Type B pancreatic cell (in vitro differentiated cells): ENCODE data around the gene ARHGEF37. TPM values are rescaled to one million over a fixed set of nuclear protein-coding genes. Genes with fewer than 3 reads are reported as not detected.
"Not testable (repeated sequence)": the region's sequence is repeated elsewhere in the genome, so short reads cannot be mapped to it uniquely, and the experiment has no call there.

Source experiments
- DNase-seq: peaks from one replicate; pipeline ENCODE4 v3.0.0; 2021; ENCODE audit warnings: mixed read lengths; ENCODE audit not compliant: unreplicated experiment; ENCODE audit errors: extremely low spot score
- H3K27ac Mint-ChIP-seq: 2 replicates; pipeline ENCODE4 v1.8.0; 2021; ENCODE audit warnings: mild to moderate bottlenecking, mixed read lengths
- H3K27me3 Mint-ChIP-seq: 2 replicates; pipeline ENCODE4 v1.8.0; 2021; ENCODE audit warnings: mixed read lengths
- H3K36me3 Mint-ChIP-seq: 2 replicates; pipeline ENCODE4 v1.8.0; 2021; ENCODE audit warnings: mixed read lengths
- H3K4me1 Mint-ChIP-seq: one replicate; pipeline ENCODE4 v1.8.0; 2021; ENCODE audit warnings: mixed read lengths; ENCODE audit not compliant: unreplicated experiment
- H3K4me3 Mint-ChIP-seq: 2 replicates; pipeline ENCODE4 v1.8.0; 2021; ENCODE audit warnings: mild to moderate bottlenecking, mixed read lengths
- H3K9me3 Mint-ChIP-seq: 2 replicates; pipeline ENCODE4 v1.8.0; 2021; ENCODE audit warnings: mixed read lengths
- CTCF ChIP-seq: fragments of 200-600 bp; sonication (generic); conservative IDR thresholded peaks from 2 replicates; pipeline ENCODE4 v1.5.0; 2021; ENCODE audit warnings: antibody characterized with exemption, mild to moderate bottlenecking
- total RNA-seq: library from RNA; stranded (reverse); gene quantifications from 2 replicates; pipeline ENCODE4 v1.2.1, GENCODE V29; 2021; ENCODE audit warnings: low replicate concordance

Gene ARHGEF37
- total RNA-seq, 1 donor from 2014 or later, result 7.1 TPM

- Mint-ChIP-seq H3K4me1 (peaks cover 11% of the 10 kb centered on the region), H3K27ac (peak overlapping the region; percentile 93), H3K27me3 (no peaks in the 10 kb centered on the region), H3K4me3 (peak overlapping the region; percentile 61), H3K9me3 (peaks cover 5% of the 10 kb centered on the region), H3K36me3 (peaks cover 4% of the 10 kb centered on the region)
- no peak for TF ChIP-seq CTCF
- DNase-seq, result no peak
These were observed 5.5 kb downstream of the ARHGEF37 start for GRCh38 chr5:149586708-149587318.

DNA sequence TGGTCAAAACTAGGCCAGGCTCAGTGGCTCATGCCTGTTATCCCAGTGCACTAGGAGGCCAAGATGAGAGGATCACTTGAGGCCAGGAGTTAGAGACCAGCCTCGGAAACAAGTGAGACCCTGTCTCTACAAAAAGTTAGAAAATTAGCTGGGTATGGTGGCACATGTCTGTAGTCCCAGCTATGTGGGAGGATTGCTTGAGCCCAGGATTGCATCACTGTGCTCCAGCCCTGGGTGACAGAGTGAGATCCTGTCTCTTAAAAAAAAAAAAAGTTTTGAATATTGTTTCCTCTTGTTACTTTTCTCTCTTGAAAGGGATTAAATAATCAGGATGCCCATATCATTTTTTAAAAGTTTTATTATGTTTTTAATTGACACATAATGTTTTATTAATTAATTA lies 7.6 kb downstream of the ARHGEF37 start:
- no peak for DNase-seq
- H3K9me3 Mint-ChIP-seq, result peaks cover 5% of the 10 kb centered on the region
- H3K4me1 Mint-ChIP-seq, result peaks cover 7% of the 10 kb centered on the region
- no peak overlapping the region for H3K4me3 Mint-ChIP-seq
- peaks cover 4% of the 10 kb centered on the region for H3K36me3 Mint-ChIP-seq
- H3K27ac Mint-ChIP-seq, result no peak overlapping the region
- peaks cover 3% of the 10 kb centered on the region for H3K27me3 Mint-ChIP-seq
- TF ChIP-seq CTCF, result no peak

GRCh38 chr5:149593370-149593769 lies 12.1 kb downstream of the ARHGEF37 start:
- TF ChIP-seq CTCF, result no peak
- Mint-ChIP-seq H3K27me3 (peaks cover 3% of the 10 kb centered on the region), H3K4me1 (peaks cover 5% of the 10 kb centered on the region), H3K27ac (no peak overlapping the region), H3K4me3 (no peak overlapping the region), H3K9me3 (no peaks in the 10 kb centered on the region), H3K36me3 (no peaks in the 10 kb centered on the region)
- no peak for DNase-seq

GRCh38 chr5:149594206-149594895 lies 13.1 kb downstream of the ARHGEF37 start:
- peaks cover 3% of the 10 kb centered on the region for H3K27me3 Mint-ChIP-seq
- peak overlapping the region; percentile 15 for H3K27ac Mint-ChIP-seq
- H3K36me3 Mint-ChIP-seq, result no peaks in the 10 kb centered on the region
- no peak overlapping the region for H3K4me3 Mint-ChIP-seq
- no peak for TF ChIP-seq CTCF
- no peaks in the 10 kb centered on the region for H3K9me3 Mint-ChIP-seq
- peaks cover 5% of the 10 kb centered on the region for H3K4me1 Mint-ChIP-seq
- DNase-seq, result no peak

DNA sequence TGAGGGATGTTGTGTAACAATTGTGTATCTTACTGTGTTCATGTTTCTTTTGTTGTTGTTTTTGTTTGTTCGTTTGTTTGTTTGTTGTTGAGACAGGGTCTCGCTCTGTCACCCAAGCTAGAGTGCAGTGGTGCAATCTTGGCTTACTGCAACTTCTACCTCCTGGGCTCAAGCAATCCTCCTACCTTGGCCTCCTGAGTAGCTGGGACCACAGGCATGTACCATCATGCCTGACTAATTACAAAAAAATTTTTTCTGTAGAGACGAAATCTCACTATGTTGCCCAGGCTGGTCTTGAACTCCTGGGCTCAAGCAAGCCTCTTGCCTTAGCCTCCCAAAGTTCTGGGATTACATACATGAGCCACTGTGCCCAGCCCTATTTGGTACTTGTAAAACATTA lies 13.8 kb downstream of the ARHGEF37 start:
- not testable (repeated sequence) for H3K4me1 Mint-ChIP-seq, H3K27me3 Mint-ChIP-seq, H3K27ac Mint-ChIP-seq, H3K36me3 Mint-ChIP-seq, H3K9me3 Mint-ChIP-seq, DNase-seq, H3K4me3 Mint-ChIP-seq

DNA sequence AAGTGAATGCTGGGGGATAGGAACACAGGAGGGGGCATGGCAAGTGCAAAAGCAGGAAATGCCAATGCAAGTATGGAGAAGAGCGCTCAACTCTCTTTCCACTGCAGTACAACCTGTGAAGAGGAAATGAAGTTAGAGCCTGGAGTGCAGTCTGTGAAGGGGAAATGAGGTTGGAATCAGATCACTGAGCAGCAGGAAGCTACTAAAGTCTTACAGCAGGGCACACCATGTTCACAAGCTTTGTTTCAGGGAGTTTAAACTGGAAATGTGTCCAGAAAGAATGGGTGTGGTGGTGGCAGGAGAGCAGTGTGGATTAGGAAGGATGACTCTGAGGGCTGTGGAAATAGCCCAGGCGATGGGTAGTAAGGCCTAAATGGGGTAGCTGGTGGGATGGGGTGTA lies 15.4 kb downstream of the ARHGEF37 start:
- Mint-ChIP-seq H3K36me3 (no peaks in the 10 kb centered on the region), H3K27me3 (peaks cover 3% of the 10 kb centered on the region), H3K4me3 (no peak overlapping the region), H3K9me3 (no peaks in the 10 kb centered on the region), H3K4me1 (peaks cover 5% of the 10 kb centered on the region), H3K27ac (peak overlapping the region; percentile 49)
- TF ChIP-seq CTCF, result no peak
- no peak for DNase-seq
